ENCODE results near the gene CCDC39.

- TF ChIP-seq CTCF (IDR thresholded peaks at IDR 0.05; ENCODE audit: insufficient read depth, low read depth, low read length) (no peak), EZH2 (IDR thresholded peaks at IDR 0.05; ENCODE audit: insufficient read depth, low read length) (no peak)
These were observed 45.6 kb downstream of the CCDC39 start for GRCh38 chr3:180633722-180634121.

All from astrocyte (in vitro differentiated cells and primary cell).